Measurements from ENCODE around the gene LRCOL1. TPM values are rescaled to one million over a fixed set of nuclear protein-coding genes. Genes with fewer than 3 reads are reported as not detected.

Gene LRCOL1
- total and polyA plus RNA-seq, 2 of the 13 experiments (the other 11 are each of a cell fraction or from before 2014, with no cell fraction given), result not detected

GRCh38 chr12:132608231-132609171, 1.9 kb downstream of the LRCOL1 start (continued):
- TF ChIP-seq, protein P1, sequence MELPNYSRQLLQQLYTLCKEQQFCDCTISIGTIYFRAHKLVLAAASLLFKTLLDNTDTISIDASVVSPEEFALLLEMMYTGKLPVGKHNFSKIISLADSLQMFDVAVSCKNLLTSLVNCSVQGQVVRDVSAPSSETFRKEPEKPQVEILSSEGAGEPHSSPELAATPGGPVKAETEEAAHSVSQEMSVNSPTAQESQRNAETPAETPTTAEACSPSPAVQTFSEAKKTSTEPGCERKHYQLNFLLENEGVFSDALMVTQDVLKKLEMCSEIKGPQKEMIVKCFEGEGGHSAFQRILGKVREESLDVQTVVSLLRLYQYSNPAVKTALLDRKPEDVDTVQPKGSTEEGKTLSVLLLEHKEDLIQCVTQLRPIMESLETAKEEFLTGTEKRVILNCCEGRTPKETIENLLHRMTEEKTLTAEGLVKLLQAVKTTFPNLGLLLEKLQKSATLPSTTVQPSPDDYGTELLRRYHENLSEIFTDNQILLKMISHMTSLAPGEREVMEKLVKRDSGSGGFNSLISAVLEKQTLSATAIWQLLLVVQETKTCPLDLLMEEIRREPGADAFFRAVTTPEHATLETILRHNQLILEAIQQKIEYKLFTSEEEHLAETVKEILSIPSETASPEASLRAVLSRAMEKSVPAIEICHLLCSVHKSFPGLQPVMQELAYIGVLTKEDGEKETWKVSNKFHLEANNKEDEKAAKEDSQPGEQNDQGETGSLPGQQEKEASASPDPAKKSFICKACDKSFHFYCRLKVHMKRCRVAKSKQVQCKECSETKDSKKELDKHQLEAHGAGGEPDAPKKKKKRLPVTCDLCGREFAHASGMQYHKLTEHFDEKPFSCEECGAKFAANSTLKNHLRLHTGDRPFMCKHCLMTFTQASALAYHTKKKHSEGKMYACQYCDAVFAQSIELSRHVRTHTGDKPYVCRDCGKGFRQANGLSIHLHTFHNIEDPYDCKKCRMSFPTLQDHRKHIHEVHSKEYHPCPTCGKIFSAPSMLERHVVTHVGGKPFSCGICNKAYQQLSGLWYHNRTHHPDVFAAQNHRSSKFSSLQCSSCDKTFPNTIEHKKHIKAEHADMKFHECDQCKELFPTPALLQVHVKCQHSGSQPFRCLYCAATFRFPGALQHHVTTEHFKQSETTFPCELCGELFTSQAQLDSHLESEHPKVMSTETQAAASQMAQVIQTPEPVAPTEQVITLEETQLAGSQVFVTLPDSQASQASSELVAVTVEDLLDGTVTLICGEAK (IDR thresholded peaks at IDR 0.05), result no peak
- TF ChIP-seq, protein P1 (CRISPR knock-in tag; IDR thresholded peaks at IDR 0.05), result no peak
- TF ChIP-seq, protein P2, sequence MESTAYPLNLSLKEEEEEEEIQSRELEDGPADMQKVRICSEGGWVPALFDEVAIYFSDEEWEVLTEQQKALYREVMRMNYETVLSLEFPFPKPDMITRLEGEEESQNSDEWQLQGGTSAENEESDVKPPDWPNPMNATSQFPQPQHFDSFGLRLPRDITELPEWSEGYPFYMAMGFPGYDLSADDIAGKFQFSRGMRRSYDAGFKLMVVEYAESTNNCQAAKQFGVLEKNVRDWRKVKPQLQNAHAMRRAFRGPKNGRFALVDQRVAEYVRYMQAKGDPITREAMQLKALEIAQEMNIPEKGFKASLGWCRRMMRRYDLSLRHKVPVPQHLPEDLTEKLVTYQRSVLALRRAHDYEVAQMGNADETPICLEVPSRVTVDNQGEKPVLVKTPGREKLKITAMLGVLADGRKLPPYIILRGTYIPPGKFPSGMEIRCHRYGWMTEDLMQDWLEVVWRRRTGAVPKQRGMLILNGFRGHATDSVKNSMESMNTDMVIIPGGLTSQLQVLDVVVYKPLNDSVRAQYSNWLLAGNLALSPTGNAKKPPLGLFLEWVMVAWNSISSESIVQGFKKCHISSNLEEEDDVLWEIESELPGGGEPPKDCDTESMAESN (CRISPR knock-in tag; conservative IDR thresholded peaks at IDR 0.05), result no peak; the same call in 1 of the 2 replicates
- TF ChIP-seq BCL6 (CRISPR knock-in tag; IDR thresholded peaks at IDR 0.05) (peak; percentile 67), ISL2 (CRISPR knock-in tag; IDR thresholded peaks at IDR 0.05) (no peak), ZNF557 (CRISPR knock-in tag; IDR thresholded peaks at IDR 0.05) (peak; percentile 66; the same call in 1 of the 2 replicates), ZNF598 (CRISPR knock-in tag; IDR thresholded peaks at IDR 0.05; ENCODE audit: borderline replicate concordance) (no peak), FOXM1 (CRISPR knock-in tag; IDR thresholded peaks at IDR 0.05) (no peak), PHF21A (CRISPR knock-in tag; IDR thresholded peaks at IDR 0.05) (peak; percentile 85), HHEX (CRISPR knock-in tag; IDR thresholded peaks at IDR 0.05) (no peak), ZNF205 (CRISPR knock-in tag; IDR thresholded peaks at IDR 0.05) (peak; percentile 57; the same call in 1 of the 2 replicates), ZNF275 (CRISPR knock-in tag; IDR thresholded peaks at IDR 0.05; ENCODE audit: borderline replicate concordance) (no peak), ZNF577 (CRISPR knock-in tag; IDR thresholded peaks at IDR 0.05; ENCODE audit: borderline replicate concordance, low read depth) (no peak), ZNF317 (CRISPR knock-in tag; IDR thresholded peaks at IDR 0.05) (peak; percentile 40; the same call in 1 of the 2 replicates), ZNF567 (CRISPR knock-in tag; IDR thresholded peaks at IDR 0.05; ENCODE audit: borderline replicate concordance) (no peak)
- TF ChIP-seq, protein P3, sequence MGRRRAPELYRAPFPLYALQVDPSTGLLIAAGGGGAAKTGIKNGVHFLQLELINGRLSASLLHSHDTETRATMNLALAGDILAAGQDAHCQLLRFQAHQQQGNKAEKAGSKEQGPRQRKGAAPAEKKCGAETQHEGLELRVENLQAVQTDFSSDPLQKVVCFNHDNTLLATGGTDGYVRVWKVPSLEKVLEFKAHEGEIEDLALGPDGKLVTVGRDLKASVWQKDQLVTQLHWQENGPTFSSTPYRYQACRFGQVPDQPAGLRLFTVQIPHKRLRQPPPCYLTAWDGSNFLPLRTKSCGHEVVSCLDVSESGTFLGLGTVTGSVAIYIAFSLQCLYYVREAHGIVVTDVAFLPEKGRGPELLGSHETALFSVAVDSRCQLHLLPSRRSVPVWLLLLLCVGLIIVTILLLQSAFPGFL (CRISPR knock-in tag; IDR thresholded peaks at IDR 0.05), result no peak

Measured in HepG2 (cell line).